Measurements from ENCODE around the gene HSD17B11.
"Not testable (repeated sequence)": the region's sequence is repeated elsewhere in the genome, so short reads cannot be mapped to it uniquely, and the experiment has no call there.

The HSD17B11 gene

GRCh38 chr4:87306056-87306455 is 84.9 kb downstream of the HSD17B11 start:
- no peak for DNase-seq

GRCh38 chr4:87305562-87305961 is 85.4 kb downstream of the HSD17B11 start:
- DNase-seq = no peak

- DNase-seq = no peak
These were observed 86.1 kb downstream of the HSD17B11 start for GRCh38 chr4:87304745-87305432.

- no peak for DNase-seq
These were observed 91.1 kb downstream of the HSD17B11 start for GRCh38 chr4:87299898-87300297.

GRCh38 chr4:87298362-87298761 is 92.6 kb downstream of the HSD17B11 start:
- no peak for DNase-seq

GRCh38 chr4:87294911-87295310 is 96.1 kb downstream of the HSD17B11 start:
- DNase-seq = not testable (repeated sequence)

- not testable (repeated sequence) for DNase-seq
These were observed 97.1 kb downstream of the HSD17B11 start for GRCh38 chr4:87293889-87294288.

GRCh38 chr4:87286970-87287369 is 104.0 kb downstream of the HSD17B11 start:
- no peak for DNase-seq
